Mammary epithelial cell (primary cell): ENCODE results near the gene MAD1L1.

Experiments used
- CTCF ChIP-seq, 2 donors: IDR thresholded peaks in 1 of 2; conservative IDR thresholded peaks in 1 of 2; 2 replicates each; pipeline ENCODE4 v1.5.1; 2011 to 2012; ENCODE audit warnings: inconsistent platforms in 2 of 2, low read length in 2 of 2, mild to moderate bottlenecking in 2 of 2, control low read depth in 1 of 2, low read depth in 1 of 2; ENCODE audit not compliant: insufficient read depth in 1 of 2; ENCODE audit errors: extremely low read depth in 1 of 2
- EZH2 ChIP-seq: IDR thresholded peaks from 2 replicates; pipeline ENCODE4 v1.6.1; 2012; ENCODE audit warnings: low read length, inconsistent platforms, borderline replicate concordance

GRCh38 chr7:2114052-2114451, 118.7 kb downstream of the MAD1L1 start:
- no peak for TF ChIP-seq EZH2
- TF ChIP-seq CTCF (conservative IDR thresholded peaks at IDR 0.05 in 1 of 2, IDR thresholded peaks at IDR 0.05 in 1 of 2; ENCODE audit: extremely low read depth in 1 of 2, insufficient read depth in 1 of 2, low read depth in 1 of 2, low read length in 2 of 2), result no peak
